ENCODE results near the gene CCM2L. TPM values are rescaled to one million over a fixed set of nuclear protein-coding genes. Genes with fewer than 3 reads are reported as not detected.
A peak's percentile ranks its signal among the peaks of the same experiment; 100 is the strongest.

Gene CCM2L
- total and polyA plus RNA-seq, 2 donors (not counting 1 experiment from before 2014, with no cell fraction given): not detected

DNA sequence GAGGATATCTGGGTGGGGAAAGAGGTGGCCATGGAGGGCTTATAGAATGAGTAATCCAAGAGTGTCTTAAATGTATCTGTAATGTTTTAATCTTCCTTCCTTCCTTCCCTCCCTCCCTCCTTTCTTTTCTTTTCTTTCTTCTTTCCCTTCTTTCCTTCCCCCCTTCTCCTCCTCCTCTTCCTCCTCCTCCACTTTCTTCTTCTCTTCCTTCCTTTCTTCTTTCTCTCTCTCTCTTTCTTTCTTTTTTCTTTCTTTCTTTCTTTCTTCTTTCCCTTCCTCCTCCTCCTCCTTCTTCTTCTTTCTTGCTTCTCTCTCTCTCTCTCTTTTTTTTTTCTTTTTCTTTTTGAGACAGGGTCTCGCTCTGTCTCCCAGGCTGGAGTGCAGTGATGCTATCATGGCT lies 49.0 kb downstream of the CCM2L start:
- intact Hi-C loops (cut with micrococcal nuclease): no loop called here
- WGBS (ENCODE audit: insufficient coverage): 86% methylated on average over 1 of the region's 1 CpG
- ChIA-PET POLR2A (no interaction called here), CTCF (interaction anchor here (6.8 kb wide), 1 partner anchor 32 kb away, joined by 27 read pairs; no protein-coding TSS in a partner anchor)
- H2AFZ ChIP-seq (ENCODE audit: insufficient read depth, low read depth, low read length, poor library complexity, severe bottlenecking): no peak overlapping the region
- no peak overlapping the region for H3K4me3 ChIP-seq (ENCODE audit: control extremely low read depth in 1 of 5, extremely low read depth in 1 of 5, insufficient read depth in 1 of 5, low read depth in 2 of 5, low read length in 4 of 5)
- no peak for TF ChIP-seq EZH2 (IDR thresholded peaks at IDR 0.05; ENCODE audit: borderline replicate concordance, insufficient read depth, low read depth, low read length, poor library complexity, severe bottlenecking)
- TF ChIP-seq, protein P1, sequence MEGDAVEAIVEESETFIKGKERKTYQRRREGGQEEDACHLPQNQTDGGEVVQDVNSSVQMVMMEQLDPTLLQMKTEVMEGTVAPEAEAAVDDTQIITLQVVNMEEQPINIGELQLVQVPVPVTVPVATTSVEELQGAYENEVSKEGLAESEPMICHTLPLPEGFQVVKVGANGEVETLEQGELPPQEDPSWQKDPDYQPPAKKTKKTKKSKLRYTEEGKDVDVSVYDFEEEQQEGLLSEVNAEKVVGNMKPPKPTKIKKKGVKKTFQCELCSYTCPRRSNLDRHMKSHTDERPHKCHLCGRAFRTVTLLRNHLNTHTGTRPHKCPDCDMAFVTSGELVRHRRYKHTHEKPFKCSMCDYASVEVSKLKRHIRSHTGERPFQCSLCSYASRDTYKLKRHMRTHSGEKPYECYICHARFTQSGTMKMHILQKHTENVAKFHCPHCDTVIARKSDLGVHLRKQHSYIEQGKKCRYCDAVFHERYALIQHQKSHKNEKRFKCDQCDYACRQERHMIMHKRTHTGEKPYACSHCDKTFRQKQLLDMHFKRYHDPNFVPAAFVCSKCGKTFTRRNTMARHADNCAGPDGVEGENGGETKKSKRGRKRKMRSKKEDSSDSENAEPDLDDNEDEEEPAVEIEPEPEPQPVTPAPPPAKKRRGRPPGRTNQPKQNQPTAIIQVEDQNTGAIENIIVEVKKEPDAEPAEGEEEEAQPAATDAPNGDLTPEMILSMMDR (IDR thresholded peaks at IDR 0.05): no peak
- H3K4me3 Mint-ChIP-seq: no peak overlapping the region
- H3K27ac ChIP-seq (ENCODE audit: low read length in 2 of 2): no peak overlapping the region
- H3K4me1 Mint-ChIP-seq: peaks cover 48% of the 10 kb centered on the region
- no peak overlapping the region for H3K27ac Mint-ChIP-seq
- H3K36me3 ChIP-seq (replicated peaks in 1 of 2; ENCODE audit: control extremely low read depth in 1 of 2, control insufficient read depth in 1 of 2, extremely low read depth in 1 of 2, insufficient read depth in 2 of 2, low read length in 1 of 2): peaks cover 1 to 7% of the 10 kb centered on the region in 2 experiments
- no peaks in the 10 kb centered on the region for H3K27me3 Mint-ChIP-seq
- peaks cover 29% of the 10 kb centered on the region for H3K79me2 ChIP-seq (ENCODE audit: control insufficient read depth, insufficient read depth, low read length)
- peaks cover 29 to 46% of the 10 kb centered on the region in 2 donors for H3K4me1 ChIP-seq (ENCODE audit: control insufficient read depth in 2 of 2, insufficient read depth in 2 of 2, low read length in 2 of 2)
- no peaks in the 10 kb centered on the region for H4K20me1 ChIP-seq (ENCODE audit: control insufficient read depth, insufficient read depth, low read length, poor library complexity, severe bottlenecking)
- no peaks in the 10 kb centered on the region for H3K27me3 ChIP-seq (replicated peaks in 1 of 4; ENCODE audit: control extremely low read depth in 1 of 4, control insufficient read depth in 3 of 4, insufficient read depth in 4 of 4, low read length in 3 of 4)
- ATAC-seq (ENCODE audit: low read depth): no peak
- no peak for DNase-seq
- no peaks in the 10 kb centered on the region for H3K9me3 ChIP-seq (ENCODE audit: control extremely low read depth in 1 of 3, control insufficient read depth in 2 of 3, insufficient read depth in 1 of 3, low read length in 2 of 3)
- no peak overlapping the region for H3K9ac ChIP-seq (ENCODE audit: low read length)
- no peaks in the 10 kb centered on the region for H3K9me3 Mint-ChIP-seq (ENCODE audit: insufficient read depth)
- H3K4me2 ChIP-seq (replicated peaks; ENCODE audit: low read depth, low read length, poor library complexity, severe bottlenecking): no peak overlapping the region

DNA sequence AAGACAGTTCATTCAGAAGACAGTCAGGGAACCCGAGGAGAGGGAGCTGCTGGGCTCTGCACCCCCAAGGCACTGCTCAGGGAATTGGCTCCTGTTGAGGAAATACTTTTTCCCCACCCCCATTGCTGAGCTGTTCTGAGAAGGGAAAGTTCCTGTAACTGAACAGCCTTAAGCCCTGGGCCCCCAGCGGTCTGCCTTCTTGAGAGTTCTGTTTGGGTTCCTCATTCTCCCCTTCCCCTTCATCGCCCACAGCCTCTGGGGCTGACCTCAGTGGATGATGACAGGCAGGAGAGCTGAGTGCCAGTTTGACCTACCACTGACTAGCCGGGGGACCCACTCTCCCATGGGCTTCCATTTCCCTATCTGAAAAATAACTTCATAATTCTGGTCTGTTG lies 52.5 kb downstream of the CCM2L start:
- Histone ChIP-seq H3K4me2 (replicated peaks; ENCODE audit: low read depth, low read length, poor library complexity, severe bottlenecking) (peak overlapping the region; percentile 18), H4K20me1 (ENCODE audit: control insufficient read depth, insufficient read depth, low read length, poor library complexity, severe bottlenecking) (no peaks in the 10 kb centered on the region), H3K4me3 (ENCODE audit: control extremely low read depth in 1 of 5, extremely low read depth in 1 of 5, insufficient read depth in 1 of 5, low read depth in 2 of 5, low read length in 4 of 5) (peak overlapping the region in 1 of 5 experiments; percentile 52), H3K27me3 (replicated peaks in 1 of 4; ENCODE audit: control extremely low read depth in 1 of 4, control insufficient read depth in 3 of 4, insufficient read depth in 4 of 4, low read length in 3 of 4) (no peaks in the 10 kb centered on the region), H3K27ac (ENCODE audit: low read length in 2 of 2) (peak overlapping the region in 1 of 2 donors; percentile 36), H3K79me2 (ENCODE audit: control insufficient read depth, insufficient read depth, low read length) (peaks cover 22% of the 10 kb centered on the region), H3K4me1 (ENCODE audit: control insufficient read depth in 2 of 2, insufficient read depth in 2 of 2, low read length in 2 of 2) (peaks cover 12 to 24% of the 10 kb centered on the region in 2 donors), H2AFZ (ENCODE audit: insufficient read depth, low read depth, low read length, poor library complexity, severe bottlenecking) (no peak overlapping the region), H3K9me3 (ENCODE audit: control extremely low read depth in 1 of 3, control insufficient read depth in 2 of 3, insufficient read depth in 1 of 3, low read length in 2 of 3) (no peaks in the 10 kb centered on the region), H3K36me3 (replicated peaks in 1 of 2; ENCODE audit: control extremely low read depth in 1 of 2, control insufficient read depth in 1 of 2, extremely low read depth in 1 of 2, insufficient read depth in 2 of 2, low read length in 1 of 2) (peaks cover 1 to 3% of the 10 kb centered on the region in 2 experiments), H3K9ac (ENCODE audit: low read length) (no peak overlapping the region)
- WGBS (ENCODE audit: insufficient coverage): 0% methylated on average over 2 of the region's 4 CpGs
- POLR2A ChIA-PET: interaction anchor here (0.6 kb wide), 1 partner anchor 41 kb away, joined by 3 read pairs; no protein-coding TSS in a partner anchor
- Mint-ChIP-seq H3K27ac (peak overlapping the region; percentile 39), H3K27me3 (no peaks in the 10 kb centered on the region), H3K4me1 (peaks cover 39% of the 10 kb centered on the region), H3K9me3 (ENCODE audit: insufficient read depth) (no peaks in the 10 kb centered on the region), H3K4me3 (no peak overlapping the region)
- TF ChIP-seq EZH2 (IDR thresholded peaks at IDR 0.05; ENCODE audit: borderline replicate concordance, insufficient read depth, low read depth, low read length, poor library complexity, severe bottlenecking): no peak
- TF ChIP-seq, protein P1 (IDR thresholded peaks at IDR 0.05): no peak
- peak; percentile 33 for DNase-seq
- intact Hi-C loops (cut with micrococcal nuclease): no loop called here
- peak; percentile 68 for ATAC-seq (ENCODE audit: low read depth)
- CTCF ChIA-PET: interaction anchor here (0.7 to 6.8 kb wide), 6 partner anchors 10 to 210 kb away, joined by 3 to 27 read pairs (median 4); no protein-coding TSS in a partner anchor
